Stimulated activated CD4-positive, alpha-beta T cell treated with anti-CD3 and anti-CD28 coated beads, Interleukin-4, amount 100 ng/mL, for 4 hours (primary cell): ENCODE results near the gene ABCB10.
"Not testable (repeated sequence)": the region's sequence is repeated elsewhere in the genome, so short reads cannot be mapped to it uniquely, and the experiment has no call there.

Experiments
- DNase-seq, 2 experiments: peaks; one replicate each; pipeline ENCODE4 v3.0.0-alpha.2; 2020

The ABCB10 gene

GRCh38 chr1:229570891-229571516, 12.5 kb upstream of the ABCB10 start:
- DNase-seq: no peak

DNA sequence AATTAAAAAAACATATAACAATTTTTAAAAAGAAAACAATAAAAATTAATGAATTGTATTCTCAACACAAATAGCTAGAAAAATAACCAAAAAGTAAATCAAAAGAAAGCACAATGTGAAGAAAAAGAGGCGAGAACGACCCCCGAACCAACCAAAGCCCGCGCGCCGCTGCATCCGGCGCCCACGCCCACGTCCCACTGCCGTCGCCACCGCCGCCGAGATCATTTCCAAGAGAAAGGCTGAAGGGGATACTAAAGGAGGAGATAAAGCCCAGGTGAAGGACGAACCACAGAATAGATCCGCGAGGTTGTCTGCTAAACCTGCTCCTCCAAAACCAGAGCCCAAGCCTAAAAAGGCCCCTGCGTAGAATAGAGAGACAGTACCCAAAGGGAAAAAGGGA, 11.8 kb upstream of the ABCB10 start:
- DNase-seq: no peak

DNA sequence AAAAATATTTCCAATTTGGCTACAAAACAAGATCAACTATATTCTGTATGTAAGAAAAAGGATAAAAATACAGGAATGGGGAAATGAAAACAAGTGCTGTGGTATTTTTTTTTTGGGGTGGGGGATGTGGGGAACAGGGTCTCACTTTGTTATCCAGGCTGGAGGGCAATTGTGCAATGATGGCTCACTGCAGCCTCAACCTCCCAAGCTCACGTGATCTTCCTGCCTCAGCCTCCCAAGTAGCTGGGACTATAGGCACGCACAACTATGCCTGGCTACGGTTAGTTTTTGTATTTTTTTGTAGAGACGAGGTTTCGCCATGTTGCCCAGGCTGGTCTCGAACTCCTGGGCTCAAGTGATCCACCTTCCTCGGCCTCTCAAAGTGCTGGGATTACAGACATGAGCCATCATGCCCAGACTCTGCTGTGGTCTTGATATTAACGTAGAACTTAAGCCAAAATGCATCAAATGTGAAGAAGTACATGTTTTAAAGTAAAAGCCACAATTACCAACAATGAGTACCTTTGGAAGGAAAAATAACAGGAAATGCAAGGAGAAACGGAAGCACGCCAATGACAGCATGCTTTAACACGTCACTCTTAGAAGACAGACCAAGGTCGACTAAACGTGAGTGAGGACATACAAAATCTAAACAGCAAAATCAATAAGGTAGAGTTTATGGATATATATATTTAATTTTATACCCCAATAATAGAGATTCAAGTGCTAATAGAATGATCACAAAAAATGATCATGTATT, 8.8 kb upstream of the ABCB10 start:
- DNase-seq: no peak

GRCh38 chr1:229563701-229564100, 5.2 kb upstream of the ABCB10 start:
- no peak for DNase-seq

DNA sequence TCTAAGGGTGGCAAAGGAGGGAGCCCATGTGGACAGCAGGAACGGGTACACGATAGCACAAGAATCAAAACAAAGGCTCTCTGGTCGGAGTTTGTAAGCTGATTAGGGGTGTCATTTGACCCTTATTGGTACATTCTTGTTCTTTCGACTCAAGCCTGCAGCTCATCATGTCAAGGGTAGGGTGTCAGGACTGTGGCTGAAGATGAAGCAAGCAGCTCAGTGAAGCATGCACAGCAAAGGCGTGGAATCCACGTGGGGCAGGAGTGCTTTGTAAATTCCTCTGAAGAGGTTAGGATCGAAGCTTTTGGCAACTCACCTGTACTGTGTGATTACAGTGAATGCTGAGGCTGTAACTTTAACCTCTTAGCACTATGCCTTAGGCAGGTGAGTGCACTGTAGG, 4.7 kb upstream of the ABCB10 start:
- no peak for DNase-seq

DNA sequence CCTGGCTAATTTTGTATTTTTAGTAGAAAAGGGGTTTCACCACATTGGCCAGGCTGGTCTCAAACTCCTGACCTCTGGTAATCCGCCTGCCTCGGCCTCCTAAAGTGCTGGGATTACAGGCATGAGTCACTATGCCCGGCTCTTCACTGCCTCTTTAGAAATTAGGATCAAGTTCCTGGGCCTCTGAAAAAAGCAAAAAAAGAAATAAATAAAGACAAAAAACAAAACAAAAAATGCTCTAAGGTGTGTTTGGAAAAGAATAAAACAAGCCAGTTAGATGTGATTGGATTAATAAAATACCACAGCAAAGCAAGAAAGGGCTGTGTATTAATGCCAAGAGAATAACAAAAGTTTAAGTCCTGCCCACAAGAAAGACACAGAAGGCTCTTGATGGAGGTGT, 4.2 kb upstream of the ABCB10 start:
- no peak for DNase-seq

- DNase-seq: no peak
These were observed 2.6 kb upstream of the ABCB10 start for GRCh38 chr1:229561141-229561540.

DNA sequence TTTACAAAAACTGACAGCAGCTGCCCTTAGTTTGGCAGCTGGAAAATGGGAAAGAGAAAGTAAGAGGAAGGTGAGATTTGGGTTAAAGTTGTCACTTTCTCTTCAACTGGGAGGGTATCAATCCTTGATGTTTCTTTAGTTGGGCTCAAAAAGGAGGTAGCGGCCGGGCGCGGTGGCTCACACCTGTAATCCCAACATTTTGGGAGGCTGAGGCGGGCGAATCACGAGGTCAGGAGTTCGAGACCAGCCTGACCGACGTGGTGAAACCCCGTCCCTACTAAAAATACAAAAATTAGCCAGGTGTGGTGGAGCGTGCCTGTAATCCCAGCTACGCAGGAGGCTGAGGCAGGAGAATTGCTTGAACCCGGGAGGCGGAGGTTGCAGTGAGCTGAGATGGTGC, 1.6 kb upstream of the ABCB10 start:
- DNase-seq: not testable (repeated sequence)

GRCh38 chr1:229559336-229559801, 862 bp upstream of the ABCB10 start:
- DNase-seq: not testable (repeated sequence)

GRCh38 chr1:229557913-229558414, 543 bp downstream of the ABCB10 start:
- DNase-seq: peak; percentile 17 to 38

- DNase-seq: no peak
These were observed 1.2 kb downstream of the ABCB10 start for GRCh38 chr1:229557200-229557850.

GRCh38 chr1:229554886-229555621, 3.5 kb downstream of the ABCB10 start:
- DNase-seq: no peak

- DNase-seq: no peak
These were observed 4.8 kb downstream of the ABCB10 start for GRCh38 chr1:229553621-229554130.

GRCh38 chr1:229552732-229553131, 5.8 kb downstream of the ABCB10 start:
- no peak for DNase-seq

DNA sequence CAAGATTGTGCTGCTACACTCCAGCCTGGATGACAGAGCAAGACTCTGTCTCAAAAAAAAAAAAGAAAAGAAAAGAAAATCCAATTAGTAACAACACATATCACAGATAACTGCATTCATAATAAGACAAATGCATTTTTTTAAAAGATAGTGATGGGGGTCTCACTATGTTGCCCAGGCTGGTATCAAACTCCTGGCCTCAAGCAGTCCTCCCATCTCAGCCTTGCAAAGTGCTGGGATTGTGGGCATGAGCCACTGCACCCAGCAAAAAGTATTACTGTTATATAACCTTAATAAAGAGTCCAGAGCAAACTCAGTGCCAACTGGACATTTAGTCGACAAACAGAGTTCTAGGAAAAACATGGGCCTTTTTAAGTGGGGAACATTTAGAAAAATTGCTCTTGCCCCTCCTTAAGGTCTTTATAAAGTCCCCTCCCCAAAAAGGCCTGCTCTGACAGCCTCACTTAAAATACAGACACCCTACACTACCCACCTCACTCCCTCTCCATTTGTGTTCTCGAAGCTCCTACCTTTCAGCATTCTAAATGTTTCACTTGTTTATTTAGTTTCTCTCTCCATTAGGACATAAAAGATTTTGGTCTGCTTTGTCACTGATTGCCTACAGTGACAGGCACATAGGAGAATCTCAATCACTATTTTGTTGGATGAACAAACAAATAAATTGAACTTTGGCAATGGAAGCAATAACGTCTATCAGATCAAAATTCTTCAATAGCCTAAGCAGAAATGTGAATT, 7.5 kb downstream of the ABCB10 start:
- no peak for DNase-seq

GRCh38 chr1:229547542-229547941, 11.0 kb downstream of the ABCB10 start:
- DNase-seq: no peak

DNA sequence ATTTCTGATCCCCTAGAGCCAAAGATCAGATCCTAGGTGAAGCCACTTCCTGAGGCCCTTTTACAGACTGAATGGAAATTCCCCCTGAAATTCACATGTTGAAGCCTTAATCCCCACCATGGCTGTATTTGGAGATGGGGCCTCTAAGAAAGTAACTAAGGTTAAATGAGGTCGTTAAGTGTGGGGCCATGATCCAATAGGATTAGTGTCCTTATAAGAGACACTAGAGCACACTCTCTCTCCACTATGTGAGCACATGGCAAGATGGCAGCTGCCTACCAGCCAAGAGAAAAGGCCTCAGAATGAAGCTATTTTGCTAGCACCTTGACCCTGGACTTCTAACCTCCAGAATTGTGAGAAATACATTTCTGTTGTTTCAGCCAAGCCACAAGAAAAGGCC, 13.9 kb downstream of the ABCB10 start:
- DNase-seq: no peak

DNA sequence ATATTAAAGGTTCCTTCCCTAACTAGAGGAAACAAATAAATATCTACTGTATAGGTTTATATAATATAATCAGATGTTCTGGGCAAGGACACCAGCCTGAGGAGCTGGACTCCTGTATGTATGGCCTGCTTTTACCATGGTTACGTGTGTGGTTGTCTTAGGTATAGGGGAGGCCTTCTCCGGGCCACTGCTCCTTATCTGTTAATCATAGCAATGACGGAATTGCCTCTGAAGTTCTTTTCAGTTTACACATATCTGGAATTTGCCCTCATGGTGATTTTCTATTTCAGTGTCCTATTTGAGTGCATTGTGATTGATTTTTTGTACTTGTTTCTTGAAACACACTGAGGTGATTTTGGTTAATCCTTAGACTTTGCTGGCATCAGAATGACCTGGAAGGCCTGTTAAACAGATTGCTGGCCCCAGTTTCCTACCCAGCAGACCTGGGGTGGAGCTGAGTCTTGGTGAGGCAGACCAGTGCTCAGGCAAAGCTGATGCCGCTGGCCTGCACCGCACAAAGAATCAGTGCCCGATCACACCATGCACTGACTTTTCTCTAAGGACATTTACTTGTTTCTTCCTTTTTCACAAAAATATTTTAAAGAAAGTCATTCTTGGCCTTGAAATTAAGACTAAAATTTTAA, 18.5 kb downstream of the ABCB10 start:
- no peak for DNase-seq

- no peak for DNase-seq
These were observed 19.6 kb downstream of the ABCB10 start for GRCh38 chr1:229538945-229539344.

DNA sequence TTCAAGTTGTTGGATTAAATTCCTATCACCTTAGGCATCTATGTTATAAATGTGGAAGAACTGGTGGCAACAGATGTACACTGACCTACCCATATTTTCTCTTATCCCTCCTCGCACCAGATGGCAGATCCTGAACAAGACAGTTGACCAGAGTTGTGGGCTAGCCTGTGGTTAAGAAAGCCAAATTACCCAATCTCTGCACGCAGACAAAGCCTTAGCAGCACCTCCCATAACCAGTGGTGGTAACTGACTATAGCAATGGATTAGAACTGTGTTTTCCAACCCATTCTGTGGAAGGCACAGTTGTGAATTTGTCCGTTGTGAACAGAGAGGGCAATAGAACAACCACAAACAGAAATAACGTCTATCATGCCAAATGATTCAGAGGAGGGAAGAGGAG, 20.6 kb downstream of the ABCB10 start:
- no peak for DNase-seq

- no peak for DNase-seq
These were observed 21.5 kb downstream of the ABCB10 start for GRCh38 chr1:229536982-229537381.

DNA sequence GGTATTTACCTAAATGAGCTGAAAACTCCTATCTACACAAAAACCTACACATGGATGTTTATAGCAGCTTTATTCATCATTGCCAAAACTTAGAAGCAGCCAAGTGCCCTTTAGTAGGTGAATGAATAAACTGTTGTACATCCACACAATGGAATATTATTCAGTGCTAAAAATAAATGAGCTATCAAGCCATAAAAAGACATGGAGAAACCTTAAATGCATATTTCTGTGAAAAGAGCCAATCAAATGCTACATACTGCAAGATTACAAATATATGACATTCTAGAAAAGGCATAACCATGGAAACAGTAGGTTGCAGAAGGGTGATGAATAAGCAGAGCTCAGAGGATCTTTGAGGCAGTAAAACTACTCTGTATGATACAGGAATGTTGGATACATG, 23.3 kb downstream of the ABCB10 start:
- DNase-seq: no peak
